ENCODE measurements around the gene CABP5.

CABP5 gene

GRCh38 chr19:48030073-48030472 lies 13.8 kb downstream of the CABP5 start:
- DNase-seq (ENCODE audit: low read depth): no peak

DNA sequence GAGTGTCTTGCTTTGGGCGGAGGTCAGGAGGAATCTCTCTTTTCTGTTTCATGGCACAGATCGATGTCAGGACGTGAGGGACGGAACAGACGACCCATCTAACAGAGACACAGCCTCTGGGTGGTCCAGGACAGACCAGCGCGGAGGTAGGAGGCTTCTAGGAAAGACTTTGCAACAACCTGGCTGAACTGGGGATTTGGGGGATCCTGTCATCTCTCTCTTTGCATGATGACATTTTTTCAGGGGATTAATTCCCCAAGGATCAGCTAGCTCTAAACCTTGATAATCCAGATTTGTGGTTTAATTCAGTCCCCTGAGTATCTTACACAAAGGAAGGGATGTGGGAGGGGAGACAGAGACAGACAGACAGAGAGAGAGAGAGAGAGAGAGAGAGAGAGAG lies 14.4 kb downstream of the CABP5 start:
- no peak for DNase-seq (ENCODE audit: low read depth)

- DNase-seq (ENCODE audit: low read depth): no peak
Measured at GRCh38 chr19:48025480-48025879, 18.4 kb downstream of the CABP5 start.

DNA sequence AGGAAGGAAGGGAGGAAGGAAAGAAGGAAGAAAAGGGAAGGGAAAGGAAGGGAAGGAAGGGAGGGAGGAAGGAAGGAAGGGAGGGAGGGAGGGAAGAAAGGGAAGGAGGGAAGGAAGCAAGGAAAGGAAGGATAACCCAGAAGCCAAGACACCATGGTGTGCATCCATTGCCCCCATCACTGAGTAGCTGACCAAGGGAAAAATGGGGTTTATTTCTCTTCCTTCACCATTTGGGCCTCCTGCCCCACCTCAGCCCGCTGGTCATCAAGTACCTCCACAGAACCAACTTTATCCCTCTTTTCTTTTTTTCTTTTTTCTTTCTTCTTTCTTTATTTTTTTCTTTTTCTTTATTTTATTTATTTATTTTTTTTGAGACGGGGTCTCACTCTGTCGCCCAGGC lies 20.4 kb downstream of the CABP5 start:
- DNase-seq (ENCODE audit: low read depth): no peak

- no peak for DNase-seq (ENCODE audit: low read depth)
Measured at GRCh38 chr19:48023011-48023410, 20.9 kb downstream of the CABP5 start.

DNA sequence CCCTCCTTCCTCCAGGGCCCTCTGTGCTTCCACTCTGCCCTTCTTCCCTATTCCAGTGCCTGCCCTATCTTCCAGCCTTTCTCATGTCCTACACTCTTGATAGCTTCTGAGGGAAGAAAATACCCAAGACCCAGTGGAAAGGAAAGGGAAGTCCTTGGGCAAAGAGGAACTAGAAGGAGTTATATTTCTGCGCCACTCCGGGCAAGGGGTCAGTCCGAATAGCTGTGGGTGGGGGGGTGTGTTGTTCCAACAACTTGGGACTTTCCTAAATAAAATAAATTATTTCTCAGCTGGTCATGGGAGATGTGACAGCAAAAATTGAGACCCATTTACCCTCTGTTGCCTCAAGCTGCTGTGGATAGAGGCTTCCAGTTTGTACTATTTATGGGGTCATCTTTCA lies 23.2 kb downstream of the CABP5 start:
- no peak for DNase-seq (ENCODE audit: low read depth)

DNA sequence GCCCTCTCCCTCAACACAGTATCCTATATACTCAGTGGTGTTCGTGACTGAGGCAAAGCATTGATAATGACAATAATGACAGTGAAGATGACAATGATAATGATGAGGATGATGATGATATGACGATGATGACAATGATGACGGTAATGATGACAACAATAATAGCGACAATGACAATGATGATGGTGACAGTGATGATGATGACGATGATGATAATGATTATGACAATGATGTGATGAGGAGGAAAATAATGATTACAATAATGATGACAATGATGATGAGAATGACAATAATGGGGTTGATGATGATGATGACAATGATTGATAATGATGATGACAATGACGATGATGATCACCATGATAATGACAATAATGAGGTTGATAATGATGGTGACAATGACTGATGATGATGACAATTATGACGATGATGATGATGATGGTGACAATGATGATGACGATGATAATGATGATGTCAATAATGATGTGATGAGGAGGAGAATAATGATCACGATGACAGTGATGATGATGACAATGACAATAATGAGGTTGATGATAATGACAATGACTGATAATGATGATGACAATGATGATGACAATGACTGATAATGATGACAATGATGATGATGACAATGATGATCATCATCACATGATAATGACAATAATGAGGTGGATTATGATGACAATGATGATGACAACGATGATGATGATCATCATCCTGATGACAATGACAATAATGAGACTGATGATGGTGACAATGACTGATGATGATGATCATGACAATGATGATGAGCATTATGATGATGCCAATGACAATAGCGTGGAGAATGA lies 32.7 kb downstream of the CABP5 start:
- no peak for DNase-seq (ENCODE audit: low read depth)

GRCh38 chr19:48006762-48007161 lies 37.1 kb downstream of the CABP5 start:
- no peak for DNase-seq (ENCODE audit: low read depth)

DNA sequence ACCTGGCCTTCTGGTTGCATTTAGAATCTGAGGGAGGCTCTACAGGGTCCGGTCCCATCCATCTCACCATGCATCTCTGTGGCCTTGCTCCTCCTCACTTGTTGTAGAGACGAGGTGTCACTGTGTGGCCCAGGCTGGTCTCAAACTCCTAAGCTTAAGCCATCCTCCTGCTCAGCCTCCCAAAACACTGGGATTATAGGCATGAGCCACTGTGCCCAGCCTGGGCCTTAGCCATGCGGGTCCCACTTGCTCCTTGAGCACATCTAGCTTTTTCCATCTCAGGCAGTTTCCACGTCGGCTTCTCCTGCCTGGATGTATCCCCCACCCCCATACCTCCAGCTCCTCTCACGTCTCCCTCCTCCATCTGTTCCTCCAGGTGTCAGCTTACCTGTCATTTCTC lies 39.6 kb downstream of the CABP5 start:
- no peak for DNase-seq (ENCODE audit: low read depth)

DNA sequence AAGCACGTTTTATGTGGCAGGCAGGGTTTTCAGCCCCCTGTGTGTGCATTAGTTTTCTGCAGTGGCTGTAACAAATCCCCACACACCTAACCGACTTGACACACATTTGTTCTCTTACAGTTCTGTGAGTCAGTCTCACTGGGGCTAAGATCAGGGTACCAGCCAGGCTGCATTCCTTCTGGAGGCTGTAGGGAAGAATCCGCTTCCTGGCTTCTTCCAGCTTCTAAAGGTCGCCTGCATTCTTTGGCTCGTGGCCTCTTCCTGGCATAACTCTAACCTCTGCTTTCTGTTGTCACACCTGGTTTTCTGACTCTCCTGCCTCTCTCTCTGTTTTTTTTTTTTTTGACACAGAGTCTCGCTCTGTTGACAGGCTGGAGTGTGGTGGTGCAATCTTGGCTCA lies 43.0 kb downstream of the CABP5 start:
- no peak for DNase-seq (ENCODE audit: low read depth)

DNA sequence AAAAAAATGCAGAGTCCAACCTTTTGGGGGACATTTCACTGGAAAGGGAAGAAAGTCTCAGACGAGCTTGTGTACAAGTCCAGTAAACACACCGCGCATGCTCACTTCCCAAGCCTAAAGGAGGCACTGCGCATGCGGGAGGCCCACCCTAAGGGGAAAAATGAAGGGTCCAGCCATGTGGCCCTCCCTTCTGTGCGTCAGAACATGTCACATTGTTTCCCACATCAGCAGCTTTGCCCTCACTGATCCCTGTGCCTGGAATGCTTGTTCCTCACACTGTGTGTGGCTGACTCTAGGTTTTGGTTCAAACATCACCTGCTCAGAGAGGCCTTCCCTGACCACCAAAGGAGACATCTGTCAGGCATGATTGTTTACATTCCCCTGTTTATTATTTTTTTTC lies 45.1 kb downstream of the CABP5 start:
- no peak for DNase-seq (ENCODE audit: low read depth)

DNA sequence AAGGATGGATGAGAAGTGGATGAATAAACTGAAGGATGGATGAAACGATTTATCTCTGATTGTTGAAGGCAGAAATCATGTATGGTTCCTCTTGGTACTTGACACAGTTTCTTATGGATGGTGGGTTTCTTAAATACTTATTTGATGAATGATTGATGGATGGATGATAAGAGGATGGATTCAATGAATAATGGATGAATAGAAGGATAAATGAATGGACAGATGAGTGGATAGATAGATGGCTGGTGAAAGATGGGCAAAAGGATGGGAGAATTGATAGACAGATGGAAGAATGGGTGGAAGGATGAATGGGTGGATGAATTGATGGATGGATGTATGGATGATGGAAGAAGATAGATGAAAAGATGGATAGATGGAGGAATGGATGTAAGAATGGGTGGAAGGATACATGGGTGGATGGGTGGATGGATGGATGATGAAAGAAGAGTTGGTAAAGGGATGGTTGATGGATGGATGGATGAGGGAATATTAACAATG lies 47.6 kb downstream of the CABP5 start:
- DNase-seq (ENCODE audit: low read depth): no peak

GRCh38 chr19:47994209-47994802 lies 49.6 kb downstream of the CABP5 start, which contains the start of gene ELSPBP1:
Gene ELSPBP1, plus strand, starts transcription at chr19:47994632. Its CDS starts 14,036 bp downstream, at chr19:48008668.
- no peak for DNase-seq (ENCODE audit: low read depth)

- no peak for DNase-seq (ENCODE audit: low read depth)
Measured at GRCh38 chr19:47992070-47992469, 51.8 kb downstream of the CABP5 start, which contains the start of gene BSPH1. Gene BSPH1, minus strand, starts transcription at chr19:47992170. Its CDS starts 89 bp downstream, at chr19:47992081.

GRCh38 chr19:47991191-47991808 lies 52.6 kb downstream of the CABP5 start:
- DNase-seq (ENCODE audit: low read depth): no peak
